GM19328 (cell line): ENCODE results near the gene PEX19.

Experiments
- ATAC-seq: cut with Tn5 transposase; IDR thresholded peaks from one replicate; pipeline ENCODE4 v1.9.1; 2021; ENCODE audit warnings: mild to moderate bottlenecking, moderate library complexity; ENCODE audit not compliant: unreplicated experiment

PEX19 gene

DNA sequence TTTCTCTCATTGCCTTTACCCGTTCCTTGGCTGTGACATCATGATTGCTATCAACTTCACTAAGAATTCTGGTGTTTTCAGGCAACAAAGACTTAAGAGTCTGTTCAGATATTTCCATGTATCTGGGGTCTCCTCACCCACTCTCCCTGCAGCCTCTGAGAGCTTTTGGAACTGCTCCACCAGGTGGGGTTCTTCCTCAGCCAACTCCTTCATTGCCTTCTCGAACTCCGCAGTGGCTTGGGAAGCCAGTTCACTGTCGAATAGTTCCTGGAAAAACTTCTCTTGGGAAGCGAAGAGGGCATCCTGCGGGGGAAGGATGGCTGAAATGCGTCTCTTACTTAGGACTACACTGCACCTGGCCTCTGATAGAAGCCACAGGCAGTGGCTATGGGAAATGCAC, 2.1 kb downstream of the PEX19 start:
- no peak for ATAC-seq

DNA sequence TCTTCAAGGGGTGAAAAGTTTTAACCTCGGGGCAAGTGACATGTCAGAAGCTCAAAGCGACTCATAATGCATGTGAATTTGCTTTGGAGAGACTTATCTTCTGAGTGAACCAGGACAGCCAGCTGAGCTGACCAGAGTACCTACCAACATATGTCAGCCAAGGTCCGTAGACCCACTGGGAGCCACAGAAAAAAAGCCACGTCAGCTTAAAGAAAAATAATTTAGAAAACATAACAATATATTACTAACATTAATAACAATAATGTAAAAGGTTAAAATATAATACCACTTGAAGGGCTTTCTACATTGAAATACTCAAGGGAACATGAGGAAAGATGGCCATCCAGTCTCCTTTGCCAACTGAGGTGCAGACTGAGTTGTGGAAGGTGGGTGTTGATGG, 6.9 kb downstream of the PEX19 start:
- no peak for ATAC-seq

- ATAC-seq = no peak
Observed at GRCh38 chr1:160277330-160277729, 7.6 kb downstream of the PEX19 start.

GRCh38 chr1:160271025-160271424, 13.9 kb downstream of the PEX19 start:
- ATAC-seq = no peak

DNA sequence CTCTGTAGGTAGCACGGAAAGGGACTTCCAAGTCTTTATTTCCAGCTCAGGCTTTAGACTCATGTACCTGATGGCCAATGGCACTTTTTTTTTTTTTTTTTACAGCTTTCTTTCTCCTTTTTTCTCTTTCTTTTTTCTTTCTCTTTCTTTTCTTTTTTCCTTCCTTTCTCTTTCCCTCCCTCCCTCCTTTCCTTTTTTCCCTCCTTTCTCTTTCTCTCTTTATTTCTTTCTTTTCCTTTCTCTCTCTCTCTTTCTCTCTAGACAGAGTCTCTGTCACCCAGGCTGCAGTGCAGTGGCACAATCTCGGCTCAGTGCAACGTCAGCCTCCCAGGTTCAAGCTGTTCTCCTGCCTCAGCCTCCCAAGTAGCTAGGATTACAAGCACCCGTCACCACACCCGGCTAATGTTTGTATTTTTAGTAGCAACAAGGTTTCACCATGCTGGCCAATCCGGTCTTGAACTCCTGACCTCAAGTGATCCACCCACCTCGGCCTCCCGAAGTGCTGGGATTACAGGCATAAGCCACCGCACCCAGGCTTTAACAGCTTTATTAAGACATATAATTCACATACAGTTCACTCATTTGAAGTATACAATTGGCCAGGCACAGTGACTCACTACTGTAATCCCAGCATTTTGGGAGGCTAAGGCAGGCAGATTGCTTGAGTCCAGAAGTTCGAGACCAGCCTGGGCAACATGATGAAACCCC, 17.5 kb downstream of the PEX19 start:
- no peak for ATAC-seq

- no peak for ATAC-seq
Observed at GRCh38 chr1:160264795-160265307, 20.1 kb downstream of the PEX19 start.

GRCh38 chr1:160261893-160262794, 22.8 kb downstream of the PEX19 start, which contains the start of gene DCAF8:
Gene DCAF8, minus strand, starts transcription at chr1:160262549. Its CDS starts 18,541 bp downstream, at chr1:160244008.
- peak; percentile 88 for ATAC-seq

DNA sequence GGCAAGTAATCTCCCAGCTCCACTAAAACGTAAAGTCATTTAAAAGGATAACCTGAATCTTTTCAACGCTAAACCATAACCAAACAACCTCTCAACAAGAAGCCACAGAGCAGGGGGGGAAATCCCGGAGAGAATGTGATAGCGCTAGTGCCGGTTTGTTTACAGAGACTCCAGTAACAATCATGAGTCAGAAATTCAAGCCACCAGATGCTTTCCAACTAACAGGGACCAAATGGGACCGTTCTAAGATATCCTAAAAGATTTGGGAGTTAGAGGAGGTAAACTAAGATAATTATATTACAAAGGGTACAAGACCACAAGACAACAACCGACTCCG, 23.4 kb downstream of the PEX19 start:
- no peak for ATAC-seq

DNA sequence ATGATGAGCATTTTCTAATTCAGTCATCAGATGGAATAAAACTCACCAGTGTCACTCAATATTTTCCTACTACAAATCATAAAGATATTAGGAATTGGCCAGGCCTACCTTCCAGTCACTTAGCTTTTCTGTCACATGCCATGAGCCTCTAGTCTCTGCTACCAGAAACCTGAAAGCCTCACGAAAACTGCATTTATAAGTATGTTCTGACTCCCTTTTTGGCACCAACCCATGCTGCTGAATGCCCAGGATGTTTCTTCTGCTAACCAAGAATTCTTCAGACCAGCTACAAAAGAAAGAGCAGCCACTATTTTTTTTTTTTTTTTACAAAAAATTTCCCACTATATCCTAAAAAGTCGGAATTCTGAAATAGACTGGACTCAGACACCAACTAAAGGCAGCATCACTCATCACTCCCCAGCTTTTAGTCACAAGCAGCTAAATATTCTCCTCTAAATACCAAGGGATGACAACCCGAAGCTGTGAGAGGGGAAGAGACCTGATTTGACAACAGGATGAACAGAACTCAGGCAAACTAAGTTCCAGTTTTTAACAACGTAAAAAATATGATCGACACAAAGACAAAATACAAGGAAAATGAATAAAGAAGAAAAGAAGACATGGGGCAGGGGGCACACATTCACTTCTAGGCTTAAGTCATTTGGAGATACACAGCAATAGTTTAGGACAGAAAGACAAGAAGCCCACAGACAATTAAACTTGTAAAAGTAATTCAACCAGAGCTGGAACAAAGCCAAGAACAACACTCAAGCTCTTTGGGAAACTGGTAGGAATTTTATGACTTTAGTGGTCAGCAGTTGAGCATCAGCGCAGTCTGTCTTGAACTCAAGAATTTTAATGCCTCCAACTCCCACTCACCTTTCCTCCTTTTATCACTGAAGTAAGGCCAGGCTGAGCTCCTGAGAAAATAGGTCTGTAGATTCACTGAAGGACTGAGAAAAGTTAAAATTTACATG, 24.2 kb downstream of the PEX19 start:
- ATAC-seq = no peak

DNA sequence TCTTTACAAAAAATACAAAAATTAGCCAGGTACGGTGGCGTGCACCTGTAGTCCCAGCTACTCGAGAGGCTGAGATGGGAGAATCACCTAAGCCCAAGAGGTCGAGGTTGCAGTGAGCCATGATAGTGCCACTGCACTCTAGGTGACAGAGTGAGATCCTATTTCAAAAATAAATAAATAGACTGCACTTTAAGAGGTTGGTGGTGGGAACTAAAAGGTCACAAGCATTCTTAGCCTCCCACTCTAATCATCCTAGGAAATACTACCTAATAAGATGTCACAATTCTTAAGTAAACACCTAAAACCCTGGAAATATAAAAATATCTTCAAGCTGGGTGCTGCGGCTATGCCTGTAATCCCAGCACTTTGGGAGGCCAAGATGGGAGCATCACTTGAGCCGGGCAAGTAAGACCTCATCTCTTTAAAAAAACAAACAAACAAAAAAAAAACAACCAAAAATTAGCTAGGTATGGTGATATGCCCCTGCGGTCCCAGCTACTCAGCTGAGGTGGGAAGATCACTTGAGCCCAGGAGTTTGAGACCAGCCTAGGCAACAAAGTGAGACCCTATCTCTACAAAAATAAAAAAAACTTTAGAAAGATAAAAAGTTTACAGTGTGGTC, 26.6 kb downstream of the PEX19 start:
- no peak for ATAC-seq

DNA sequence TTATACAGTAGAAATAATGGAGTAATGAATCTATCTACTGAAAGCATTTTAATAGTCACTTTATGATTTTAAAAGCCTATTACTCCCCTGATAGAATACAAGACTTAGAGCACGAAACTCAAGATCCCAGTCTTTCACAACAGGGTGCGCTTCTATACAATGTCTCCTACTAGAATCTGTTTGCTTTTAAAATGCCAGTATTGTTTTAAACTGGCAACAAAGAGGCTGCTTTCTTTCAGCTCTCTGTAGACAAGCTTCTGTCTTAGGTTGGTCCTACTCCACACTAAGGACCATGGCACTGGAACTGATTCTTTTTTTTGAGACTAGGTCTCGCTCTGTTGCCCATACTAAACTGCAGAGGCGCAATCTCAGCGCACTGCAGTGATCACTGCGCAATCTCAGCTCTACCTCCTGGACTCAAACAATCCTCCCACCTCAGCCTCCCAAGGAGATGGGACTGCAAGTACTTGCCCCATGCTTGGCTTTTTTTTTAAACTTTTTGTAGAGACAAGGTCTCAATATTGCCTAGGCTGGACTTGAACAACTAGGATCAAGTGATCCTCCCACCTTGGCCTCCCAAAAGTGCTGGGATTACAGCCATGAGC, 27.4 kb downstream of the PEX19 start:
- no peak for ATAC-seq

DNA sequence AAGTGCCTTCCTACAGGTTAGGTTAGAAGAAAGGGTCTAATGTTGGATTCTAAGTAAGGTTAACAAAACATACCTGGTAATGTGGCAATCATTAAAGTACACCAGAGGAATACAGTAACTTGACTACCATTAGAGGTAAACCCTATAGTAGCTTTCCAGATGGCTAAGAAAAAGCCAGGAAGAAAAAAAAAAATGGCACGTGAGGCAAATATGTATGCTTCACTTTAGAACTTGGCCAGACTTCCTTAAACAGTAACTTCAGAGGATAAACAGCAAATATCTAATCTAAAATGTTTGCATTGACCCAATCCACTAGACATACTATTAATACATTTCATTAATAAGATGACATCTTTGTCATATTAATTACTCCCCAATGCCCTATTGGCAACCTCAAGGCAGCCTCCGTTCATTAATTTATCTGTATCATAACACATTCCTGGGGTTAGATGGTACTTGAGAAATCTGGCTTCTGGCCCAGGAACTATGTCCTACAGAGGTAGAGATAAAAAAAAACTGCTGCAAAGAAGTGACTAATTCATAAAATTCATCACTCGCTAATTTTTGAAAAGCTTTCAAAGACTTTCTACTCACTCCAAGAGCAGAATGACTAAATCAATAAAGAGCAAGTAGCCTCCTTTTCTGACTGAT, 28.4 kb downstream of the PEX19 start:
- no peak for ATAC-seq

GRCh38 chr1:160255781-160256300, 29.1 kb downstream of the PEX19 start:
- no peak for ATAC-seq

GRCh38 chr1:160251687-160252526, 33.0 kb downstream of the PEX19 start:
- no peak for ATAC-seq

GRCh38 chr1:160251011-160251410, 33.9 kb downstream of the PEX19 start:
- no peak for ATAC-seq

DNA sequence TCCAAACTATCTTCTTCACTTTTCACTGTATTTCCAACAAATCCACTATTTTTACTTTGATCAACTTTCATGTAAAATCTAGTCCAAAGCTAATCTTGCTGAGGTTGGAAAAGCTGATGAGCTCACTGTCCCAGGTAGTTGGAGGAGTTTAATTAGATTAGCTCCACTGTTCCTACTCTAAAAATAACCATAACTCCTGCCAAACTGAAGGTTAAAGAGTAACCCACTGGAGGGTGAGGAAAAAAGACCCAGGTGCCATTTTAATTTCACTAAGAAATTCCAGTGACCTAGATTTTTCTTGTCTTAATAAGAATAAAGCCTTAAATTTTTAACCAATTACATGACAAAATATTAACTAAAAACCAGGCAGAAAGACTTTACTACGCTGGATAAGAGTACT, 37.9 kb downstream of the PEX19 start:
- ATAC-seq = no peak

- ATAC-seq = no peak
Observed at GRCh38 chr1:160245434-160245833, 39.5 kb downstream of the PEX19 start.

DNA sequence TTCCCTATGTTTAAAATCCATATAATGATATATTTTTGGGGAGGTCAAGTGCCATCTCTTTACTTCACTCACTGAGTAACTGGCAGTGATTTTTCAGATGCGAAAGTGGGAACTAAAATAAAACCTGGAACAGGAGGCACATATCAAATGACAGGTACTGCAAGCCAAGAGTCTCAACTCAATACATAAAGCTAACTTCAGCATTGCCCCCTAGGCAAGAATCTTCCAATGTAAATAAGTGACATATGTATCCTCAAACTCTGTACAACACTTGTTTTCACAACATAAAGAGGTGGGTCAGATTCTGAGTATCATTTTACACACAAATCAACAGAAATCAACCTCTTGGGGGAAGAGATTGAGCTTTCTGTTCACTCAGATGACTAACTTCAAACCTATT, 40.7 kb downstream of the PEX19 start:
- no peak for ATAC-seq
